ENCODE results near the gene PHF14.
"Not testable (repeated sequence)": the region's sequence is repeated elsewhere in the genome, so short reads cannot be mapped to it uniquely, and the experiment has no call there.

Gene PHF14

DNA sequence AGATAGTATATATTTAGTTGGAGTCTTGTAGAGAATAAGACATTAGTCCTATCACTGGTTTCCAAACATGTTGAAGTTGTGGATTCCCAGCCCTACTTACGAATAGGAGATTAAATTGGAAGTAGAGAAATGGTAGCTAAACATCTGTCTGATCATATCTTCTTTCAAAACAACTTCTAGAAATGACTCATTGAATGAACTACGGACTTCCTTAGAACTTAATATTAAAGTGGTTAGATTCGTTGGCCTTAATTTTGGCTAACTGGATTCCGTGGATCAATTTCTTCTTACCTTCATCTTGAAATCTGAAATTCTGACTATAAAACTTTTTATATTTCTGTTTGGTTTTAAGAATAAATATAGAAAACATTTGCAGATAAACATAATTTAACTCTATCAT is 3.4 kb downstream of the PHF14 start:
- DNase-seq = peak; percentile 52

DNA sequence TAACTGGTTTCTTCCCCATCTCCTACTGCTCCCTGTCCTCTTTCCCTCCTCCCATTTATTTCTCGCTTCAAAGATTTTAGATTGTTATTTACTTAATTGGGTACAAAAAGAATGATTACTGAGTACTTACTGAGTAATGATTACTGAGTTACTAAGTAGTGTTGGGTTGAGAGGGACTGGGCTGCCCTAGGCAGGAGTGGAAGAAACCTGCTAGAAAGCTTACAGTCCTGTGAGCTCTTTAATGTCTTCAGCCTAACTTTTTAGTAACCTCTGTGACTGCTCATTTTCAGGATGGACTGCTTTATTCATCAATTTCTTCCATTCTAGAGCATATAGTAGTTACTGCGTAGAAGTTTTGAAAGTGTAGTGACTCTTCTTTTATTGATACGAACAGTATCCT is 7.6 kb downstream of the PHF14 start:
- DNase-seq = no peak

GRCh38 chr7:10990748-10991147 is 17.1 kb downstream of the PHF14 start:
- DNase-seq = not testable (repeated sequence)

GRCh38 chr7:10995482-10996166 is 22.0 kb downstream of the PHF14 start:
- not testable (repeated sequence) for DNase-seq

DNA sequence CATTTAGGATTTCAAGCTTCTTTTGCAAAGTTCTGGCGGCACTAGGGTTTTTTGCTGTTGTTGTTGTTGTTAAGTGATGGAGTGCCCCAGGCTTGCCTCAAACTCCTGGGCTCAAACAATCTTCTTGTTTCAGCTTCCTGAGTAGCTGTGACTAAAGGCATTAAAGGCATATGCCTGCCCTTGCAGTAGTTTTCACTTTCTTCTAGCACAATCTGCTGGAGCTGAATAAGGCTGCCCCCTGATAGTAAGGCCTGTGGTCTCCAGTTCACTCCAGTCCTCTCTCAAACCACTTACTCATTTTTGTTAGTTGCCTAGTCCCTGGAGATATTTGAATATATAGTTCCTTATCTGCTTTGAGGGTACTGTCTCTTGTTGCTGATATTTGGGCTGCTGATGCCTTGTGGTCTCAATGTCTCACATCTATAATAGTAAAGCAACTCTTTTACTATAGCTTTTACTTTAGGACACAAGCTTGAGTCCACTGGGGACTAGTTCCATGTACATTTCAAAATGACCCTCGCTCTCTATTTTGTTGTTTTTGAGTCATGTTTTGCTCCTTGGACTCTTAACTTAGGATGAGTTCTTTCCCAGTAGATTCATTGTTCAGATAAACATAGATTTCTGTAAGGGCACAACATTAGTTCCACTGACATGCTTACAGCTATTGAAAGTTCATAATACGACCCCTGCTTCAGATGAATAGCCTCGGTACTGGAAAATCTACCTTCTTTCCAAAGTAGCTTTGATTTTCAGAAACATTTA is 25.5 kb downstream of the PHF14 start:
- no peak for DNase-seq

DNA sequence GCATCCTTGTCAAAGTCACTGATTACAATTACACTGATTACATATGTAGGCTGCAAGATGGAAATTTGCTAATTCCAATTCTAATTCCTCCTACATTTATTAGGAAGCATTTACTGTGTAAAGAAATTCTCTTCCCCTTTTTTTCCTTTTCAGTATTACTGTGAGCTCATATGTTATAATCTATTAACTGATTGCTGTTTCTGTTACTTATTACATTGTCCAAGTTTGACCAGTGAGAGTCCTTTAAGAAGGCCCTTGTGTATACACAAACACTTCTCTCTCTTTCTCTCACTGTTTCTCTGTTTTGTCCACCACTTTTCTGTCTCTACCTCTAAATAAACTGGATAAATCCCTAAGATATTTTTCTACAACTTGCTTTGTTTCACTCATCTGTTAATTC is 31.5 kb downstream of the PHF14 start:
- no peak for DNase-seq

DNA sequence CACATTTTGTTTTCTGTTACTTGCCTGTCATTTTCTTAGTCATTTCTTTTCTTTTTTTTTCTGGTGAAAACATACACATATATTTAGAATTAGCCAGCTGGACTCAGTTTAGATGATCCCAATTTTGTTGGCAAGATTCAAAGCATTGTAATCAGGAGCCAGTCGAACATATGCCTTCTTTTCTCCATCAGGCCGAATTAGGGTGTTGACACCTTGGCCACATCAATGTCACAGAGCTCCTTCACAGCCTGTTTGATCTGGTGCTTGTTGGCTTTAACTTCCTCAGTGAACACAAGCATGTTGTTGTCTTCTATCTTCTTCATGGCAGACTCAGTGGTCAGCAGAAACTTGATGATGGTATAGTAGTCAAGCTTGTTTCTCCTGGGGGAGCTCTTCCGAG is 32.6 kb downstream of the PHF14 start:
- no peak for DNase-seq

DNA sequence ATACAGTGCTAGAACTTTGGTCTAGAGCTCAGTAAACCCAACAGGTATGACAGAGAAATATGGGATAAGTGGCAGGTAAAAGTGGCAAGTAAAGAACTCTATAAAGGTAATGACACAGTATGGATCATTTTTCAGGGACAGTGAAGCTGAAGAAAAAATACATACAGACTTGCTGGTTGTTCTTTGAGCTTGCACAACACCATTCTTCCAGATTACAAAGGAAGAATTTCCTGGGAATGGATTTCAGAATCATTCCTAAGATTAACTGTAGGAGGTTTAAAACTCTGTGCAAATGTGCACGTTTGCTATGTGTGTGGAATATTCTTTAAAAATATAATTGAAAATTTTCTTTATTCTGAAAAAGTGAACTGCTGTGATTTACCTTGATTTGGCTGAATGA is 36.0 kb downstream of the PHF14 start:
- DNase-seq = no peak

DNA sequence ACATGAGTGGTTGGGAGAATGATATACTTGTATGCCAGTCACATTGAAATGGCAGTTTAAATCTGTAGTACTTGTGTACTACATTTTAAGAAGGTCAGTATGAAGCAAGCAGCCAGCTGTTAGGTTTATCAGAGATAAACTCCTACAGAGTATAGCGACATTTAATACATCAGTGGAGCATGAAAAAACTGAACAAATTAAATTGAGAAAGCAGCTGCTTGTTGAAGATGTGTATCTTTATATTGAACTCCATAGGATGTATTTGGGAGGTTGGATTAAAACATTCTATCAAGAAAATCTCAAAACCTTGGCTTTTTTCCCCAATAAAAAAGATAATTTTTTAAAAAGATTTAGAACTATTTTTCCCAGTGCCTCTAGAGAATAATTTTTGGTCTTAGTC is 47.8 kb downstream of the PHF14 start:
- no peak for DNase-seq

DNA sequence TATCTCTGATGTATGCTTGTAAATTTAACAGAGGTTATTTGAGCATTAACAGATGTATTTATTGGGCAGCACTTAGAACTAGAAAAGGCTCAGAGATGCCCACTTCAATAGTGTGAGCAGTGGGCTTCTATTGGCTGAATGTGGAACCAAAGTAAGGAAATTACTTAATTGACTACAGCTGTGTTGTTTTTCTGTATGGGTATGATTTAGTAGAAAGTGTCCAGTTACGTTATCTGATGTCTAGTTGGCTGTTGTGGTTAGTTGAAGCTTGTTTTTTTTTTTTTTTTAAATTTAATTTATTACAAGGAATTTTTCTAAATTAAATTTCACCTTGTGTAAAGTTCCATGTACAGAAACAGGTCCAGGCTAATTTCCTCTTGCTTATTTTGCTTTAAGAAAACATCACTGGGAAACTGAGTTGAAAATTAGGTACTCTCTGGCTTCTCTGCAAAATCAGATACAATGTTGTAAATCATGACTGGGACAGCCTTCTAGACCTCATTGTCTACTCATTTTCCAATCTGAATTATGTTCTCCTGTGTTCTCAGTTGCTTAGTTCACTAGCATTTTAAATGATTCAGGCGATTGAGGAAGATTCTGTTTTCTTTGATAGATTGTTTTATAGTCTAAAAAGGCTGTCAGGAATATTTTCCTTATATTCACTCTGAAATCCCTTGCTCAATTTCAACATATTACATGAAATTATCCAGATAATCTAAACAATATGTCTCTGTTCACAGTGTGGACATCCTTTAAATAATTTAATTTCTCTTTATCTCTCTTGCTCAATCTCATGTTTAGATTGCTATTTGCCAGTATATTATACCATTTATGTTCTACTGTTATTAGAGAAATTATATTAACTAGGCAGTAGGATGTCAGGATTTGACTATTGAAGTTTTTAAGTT is 53.0 kb downstream of the PHF14 start:
- no peak for DNase-seq

DNA sequence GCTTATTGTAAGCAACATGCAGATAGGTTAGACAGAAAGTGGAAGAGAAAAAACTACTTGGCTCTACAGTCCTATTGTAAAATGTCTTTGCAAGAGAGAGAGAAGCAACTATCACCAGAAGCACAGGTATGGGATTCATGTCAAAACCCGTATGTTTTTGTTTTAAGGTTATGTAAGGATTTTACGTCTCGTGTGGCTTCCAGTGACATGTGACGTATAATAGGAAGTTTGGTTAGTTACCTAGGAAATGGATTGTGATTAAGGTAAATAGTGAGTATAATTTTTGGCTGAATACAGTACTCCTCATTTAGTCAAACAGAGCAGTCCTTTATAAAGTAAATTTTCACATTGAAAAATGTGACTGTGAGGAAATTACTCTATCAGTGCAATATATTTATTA is 62.0 kb downstream of the PHF14 start:
- no peak for DNase-seq

- no peak for DNase-seq
Measured at GRCh38 chr7:11039974-11040373, 66.3 kb downstream of the PHF14 start.

DNA sequence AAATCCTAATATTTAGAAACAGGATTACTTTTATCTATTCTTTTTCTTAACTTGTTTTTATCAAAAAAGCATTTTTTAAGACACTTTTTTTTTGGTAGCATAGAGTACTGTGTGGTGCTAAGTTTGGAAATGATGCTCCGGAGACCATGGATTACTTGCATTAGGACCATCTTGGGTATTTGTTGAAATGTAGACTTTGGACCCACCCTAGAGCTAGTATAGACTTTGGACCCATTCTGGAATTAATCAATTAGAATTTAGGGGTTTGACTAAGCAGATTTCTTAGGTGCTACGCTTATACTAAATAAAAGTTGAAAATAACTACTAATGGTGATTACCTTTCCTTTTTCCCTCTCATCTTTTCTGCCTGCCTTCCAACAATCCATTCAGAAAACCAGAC is 80.4 kb downstream of the PHF14 start:
- no peak for DNase-seq

- no peak for DNase-seq
Measured at GRCh38 chr7:11060893-11061292, 87.2 kb downstream of the PHF14 start.

- no peak for DNase-seq
Measured at GRCh38 chr7:11062110-11062509, 88.4 kb downstream of the PHF14 start.

DNA sequence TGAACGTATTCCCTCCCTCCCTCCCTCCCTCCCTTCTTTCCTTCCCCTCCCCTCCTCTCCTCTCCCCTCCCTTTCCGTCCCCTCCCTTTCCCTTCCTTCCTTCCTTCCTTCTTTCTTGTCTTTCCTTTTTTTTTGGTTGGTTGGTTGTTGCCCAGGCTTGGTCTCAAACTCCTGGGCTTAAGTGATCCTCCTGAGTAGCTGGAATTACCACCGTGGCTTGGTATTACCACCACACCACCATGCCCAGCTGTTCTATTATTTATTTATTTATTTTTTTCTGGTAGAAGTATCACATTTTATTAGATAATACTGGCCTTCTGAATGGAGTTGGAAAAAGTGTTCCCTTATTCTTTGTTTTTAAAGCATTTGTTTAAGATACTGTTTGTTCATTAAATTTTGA is 95.9 kb downstream of the PHF14 start:
- no peak for DNase-seq

GRCh38 chr7:11077816-11078215 is 104.1 kb downstream of the PHF14 start:
- no peak for DNase-seq

DNA sequence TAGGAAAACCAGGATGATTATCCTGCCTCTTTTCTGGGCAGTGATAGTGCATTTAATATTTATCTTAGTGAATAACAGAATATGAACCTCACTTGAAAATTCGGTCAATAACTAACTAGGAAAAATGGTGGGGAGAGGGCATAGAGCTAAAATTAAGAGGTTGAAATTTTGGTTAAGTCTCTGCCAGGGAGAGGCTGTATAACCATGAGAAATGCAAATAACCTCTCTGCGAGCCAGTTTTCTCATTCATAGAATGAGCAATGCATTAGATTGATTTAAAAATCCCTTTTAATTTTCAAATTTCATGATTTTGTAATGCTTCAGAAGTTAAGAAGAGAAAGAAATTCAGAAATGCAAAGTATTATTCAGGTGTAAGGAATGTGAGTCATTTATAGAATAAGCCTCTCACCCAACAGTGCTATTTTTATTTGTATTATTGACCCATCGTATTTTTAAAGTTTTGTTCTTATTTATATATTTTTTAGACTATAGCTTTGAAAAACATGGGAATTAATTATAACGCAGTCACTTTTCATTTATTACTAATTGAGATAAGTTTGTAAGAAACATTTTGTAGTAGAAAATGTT is 104.7 kb downstream of the PHF14 start:
- DNase-seq = no peak

- DNase-seq = no peak
Measured at GRCh38 chr7:11079907-11080306, 106.2 kb downstream of the PHF14 start.

DNA sequence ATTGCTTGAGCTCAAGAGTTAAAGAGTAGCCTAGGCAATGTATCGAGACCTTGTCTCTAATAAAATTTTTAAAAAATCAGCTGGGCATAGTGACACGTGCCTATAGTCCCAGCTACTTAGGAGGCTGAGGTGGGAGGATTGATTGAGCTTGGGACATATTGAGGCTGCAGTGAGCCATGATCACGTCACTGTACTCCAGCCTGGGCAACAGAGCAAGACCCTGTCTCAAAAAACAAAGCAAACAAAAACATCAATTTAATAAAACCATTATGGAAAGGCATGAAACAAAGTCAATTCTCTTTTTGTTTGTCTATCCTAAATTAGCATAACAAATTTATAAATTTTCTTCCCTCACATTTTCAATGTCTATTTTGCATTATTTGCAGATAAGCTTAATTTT is 108.4 kb downstream of the PHF14 start:
- DNase-seq = no peak

DNA sequence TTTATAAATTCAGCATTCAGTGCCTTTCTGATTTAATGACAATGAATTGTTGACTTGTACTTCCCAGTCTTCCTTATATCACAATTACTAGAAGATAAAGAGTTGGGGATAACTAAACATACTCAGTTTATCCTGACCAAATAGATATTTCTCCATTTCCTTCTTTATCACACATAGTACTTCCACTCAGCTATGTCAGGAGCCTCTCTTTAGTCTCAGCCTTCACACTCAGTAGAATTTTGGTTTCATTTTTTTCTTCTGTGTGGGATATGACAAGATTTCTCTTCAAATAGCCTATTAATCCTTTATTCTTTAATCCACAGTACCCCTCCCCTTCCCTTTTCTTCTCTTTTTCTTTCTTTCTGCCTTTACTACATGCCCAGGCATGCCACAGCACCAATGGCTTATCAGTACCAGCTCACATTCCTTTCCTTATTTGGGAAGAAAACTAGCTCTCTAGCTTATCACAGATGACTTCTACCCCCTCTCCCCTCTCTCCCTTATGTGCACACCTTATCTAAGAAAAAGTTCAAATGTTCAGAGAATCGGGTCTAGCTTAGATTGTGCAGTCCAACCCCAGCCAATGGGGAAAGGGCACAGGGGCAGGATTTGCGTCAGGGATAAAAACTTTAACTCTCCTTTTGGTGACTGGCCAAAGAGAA is 109.0 kb downstream of the PHF14 start:
- DNase-seq = no peak

- no peak for DNase-seq
Measured at GRCh38 chr7:11083214-11083568, 109.5 kb downstream of the PHF14 start.

- DNase-seq = no peak
Measured at GRCh38 chr7:11104578-11104977, 130.9 kb downstream of the PHF14 start.
